Peyer's patch (tissue), 4 donors: ENCODE measurements around the gene NCOA7.

Source experiments
- POLR2A ChIP-seq, 2 donors: fragments of 450-650 bp; IDR thresholded peaks; one replicate each; pipeline ENCODE4 v1.5.1; 2017; ENCODE audit warnings: antibody characterized with exemption in 2 of 2, mild to moderate bottlenecking in 2 of 2, moderate library complexity in 2 of 2
- TF ChIP-seq, protein P1 (sequence below), 6 experiments: fragments of 450-650 bp in 4 of 6; fragments of 200-600 bp in 2 of 6; sonication (generic) in 1 of 6; IDR thresholded peaks; one replicate each; pipeline ENCODE4 v1.5.1; 2017 to 2019; ENCODE audit warnings: antibody characterized with exemption in 6 of 6, mild to moderate bottlenecking in 3 of 6, moderate library complexity in 1 of 6

DNA sequence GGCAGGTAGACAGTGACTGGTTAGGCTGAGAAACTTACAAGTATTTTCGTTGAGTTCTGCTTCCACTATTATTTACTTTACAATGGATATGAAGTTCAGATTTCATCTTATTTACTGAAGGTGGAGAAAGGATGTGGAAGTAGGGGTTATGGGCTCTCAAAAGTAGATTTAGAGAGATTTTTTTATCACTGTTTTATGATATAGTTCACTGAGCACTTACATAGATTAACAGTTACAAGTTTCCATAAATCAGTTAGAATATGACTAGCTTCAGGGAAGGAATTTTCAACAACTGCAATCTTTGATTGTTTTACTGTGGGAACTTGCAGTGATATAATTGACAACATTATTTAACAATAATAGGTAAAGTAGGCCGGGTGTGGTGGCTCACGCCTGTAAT is 188.3 kb downstream of the NCOA7 start:
- TF ChIP-seq POLR2A (IDR thresholded peaks at IDR 0.05): no peak
- TF ChIP-seq, protein P1, sequence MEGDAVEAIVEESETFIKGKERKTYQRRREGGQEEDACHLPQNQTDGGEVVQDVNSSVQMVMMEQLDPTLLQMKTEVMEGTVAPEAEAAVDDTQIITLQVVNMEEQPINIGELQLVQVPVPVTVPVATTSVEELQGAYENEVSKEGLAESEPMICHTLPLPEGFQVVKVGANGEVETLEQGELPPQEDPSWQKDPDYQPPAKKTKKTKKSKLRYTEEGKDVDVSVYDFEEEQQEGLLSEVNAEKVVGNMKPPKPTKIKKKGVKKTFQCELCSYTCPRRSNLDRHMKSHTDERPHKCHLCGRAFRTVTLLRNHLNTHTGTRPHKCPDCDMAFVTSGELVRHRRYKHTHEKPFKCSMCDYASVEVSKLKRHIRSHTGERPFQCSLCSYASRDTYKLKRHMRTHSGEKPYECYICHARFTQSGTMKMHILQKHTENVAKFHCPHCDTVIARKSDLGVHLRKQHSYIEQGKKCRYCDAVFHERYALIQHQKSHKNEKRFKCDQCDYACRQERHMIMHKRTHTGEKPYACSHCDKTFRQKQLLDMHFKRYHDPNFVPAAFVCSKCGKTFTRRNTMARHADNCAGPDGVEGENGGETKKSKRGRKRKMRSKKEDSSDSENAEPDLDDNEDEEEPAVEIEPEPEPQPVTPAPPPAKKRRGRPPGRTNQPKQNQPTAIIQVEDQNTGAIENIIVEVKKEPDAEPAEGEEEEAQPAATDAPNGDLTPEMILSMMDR (IDR thresholded peaks at IDR 0.05): no peak
